ENCODE measurements around the gene CSH2. TPM values are rescaled to one million over a fixed set of nuclear protein-coding genes. Genes with fewer than 3 reads are reported as not detected.

The CSH2 gene
- total and polyA plus RNA-seq, 9 of the 15 experiments (the other 6 are each of a cell fraction or from before 2014, with no cell fraction given): not detected

DNA sequence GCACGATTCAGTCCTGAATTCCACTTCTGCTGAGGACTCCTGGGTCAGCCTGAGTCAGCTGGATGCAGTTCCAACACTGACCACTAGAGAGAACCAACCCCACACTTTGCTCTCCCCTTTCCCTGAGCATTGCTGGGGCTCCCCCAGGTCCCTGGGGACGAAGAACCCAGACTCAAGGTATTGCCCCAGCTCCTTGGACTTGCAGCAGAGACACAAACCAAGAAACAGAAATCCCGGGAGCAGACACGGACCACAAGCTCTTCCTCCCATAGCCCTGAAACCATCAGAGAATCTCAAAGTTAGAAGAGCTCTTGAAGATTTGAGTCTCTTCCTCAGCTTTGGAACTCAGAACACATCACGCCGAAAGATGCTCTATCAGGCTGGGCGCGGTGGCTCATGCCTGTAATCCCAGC, 45.8 kb upstream of the CSH2 start (continued):
- TF ChIP-seq, protein P1, sequence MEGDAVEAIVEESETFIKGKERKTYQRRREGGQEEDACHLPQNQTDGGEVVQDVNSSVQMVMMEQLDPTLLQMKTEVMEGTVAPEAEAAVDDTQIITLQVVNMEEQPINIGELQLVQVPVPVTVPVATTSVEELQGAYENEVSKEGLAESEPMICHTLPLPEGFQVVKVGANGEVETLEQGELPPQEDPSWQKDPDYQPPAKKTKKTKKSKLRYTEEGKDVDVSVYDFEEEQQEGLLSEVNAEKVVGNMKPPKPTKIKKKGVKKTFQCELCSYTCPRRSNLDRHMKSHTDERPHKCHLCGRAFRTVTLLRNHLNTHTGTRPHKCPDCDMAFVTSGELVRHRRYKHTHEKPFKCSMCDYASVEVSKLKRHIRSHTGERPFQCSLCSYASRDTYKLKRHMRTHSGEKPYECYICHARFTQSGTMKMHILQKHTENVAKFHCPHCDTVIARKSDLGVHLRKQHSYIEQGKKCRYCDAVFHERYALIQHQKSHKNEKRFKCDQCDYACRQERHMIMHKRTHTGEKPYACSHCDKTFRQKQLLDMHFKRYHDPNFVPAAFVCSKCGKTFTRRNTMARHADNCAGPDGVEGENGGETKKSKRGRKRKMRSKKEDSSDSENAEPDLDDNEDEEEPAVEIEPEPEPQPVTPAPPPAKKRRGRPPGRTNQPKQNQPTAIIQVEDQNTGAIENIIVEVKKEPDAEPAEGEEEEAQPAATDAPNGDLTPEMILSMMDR (IDR thresholded peaks at IDR 0.05 in 2 of 3, conservative IDR thresholded peaks at IDR 0.05 in 1 of 3; ENCODE audit: insufficient read depth in 2 of 3, low read depth in 1 of 3, low read length in 3 of 3): peak; percentile 88 to 92 (median 91)
- peak; percentile 91 for TF ChIP-seq STAG1 (CRISPR knock-in tag; IDR thresholded peaks at IDR 0.05; ENCODE audit: borderline replicate concordance)
- TF ChIP-seq SREBF2 (CRISPR knock-in tag; IDR thresholded peaks at IDR 0.05): no peak
- no peak for TF ChIP-seq MECOM (CRISPR knock-in tag; IDR thresholded peaks at IDR 0.05)
- TF ChIP-seq MEIS2 (IDR thresholded peaks at IDR 0.05; ENCODE audit: partially characterized antibody): no peak
- TF ChIP-seq, protein P2, sequence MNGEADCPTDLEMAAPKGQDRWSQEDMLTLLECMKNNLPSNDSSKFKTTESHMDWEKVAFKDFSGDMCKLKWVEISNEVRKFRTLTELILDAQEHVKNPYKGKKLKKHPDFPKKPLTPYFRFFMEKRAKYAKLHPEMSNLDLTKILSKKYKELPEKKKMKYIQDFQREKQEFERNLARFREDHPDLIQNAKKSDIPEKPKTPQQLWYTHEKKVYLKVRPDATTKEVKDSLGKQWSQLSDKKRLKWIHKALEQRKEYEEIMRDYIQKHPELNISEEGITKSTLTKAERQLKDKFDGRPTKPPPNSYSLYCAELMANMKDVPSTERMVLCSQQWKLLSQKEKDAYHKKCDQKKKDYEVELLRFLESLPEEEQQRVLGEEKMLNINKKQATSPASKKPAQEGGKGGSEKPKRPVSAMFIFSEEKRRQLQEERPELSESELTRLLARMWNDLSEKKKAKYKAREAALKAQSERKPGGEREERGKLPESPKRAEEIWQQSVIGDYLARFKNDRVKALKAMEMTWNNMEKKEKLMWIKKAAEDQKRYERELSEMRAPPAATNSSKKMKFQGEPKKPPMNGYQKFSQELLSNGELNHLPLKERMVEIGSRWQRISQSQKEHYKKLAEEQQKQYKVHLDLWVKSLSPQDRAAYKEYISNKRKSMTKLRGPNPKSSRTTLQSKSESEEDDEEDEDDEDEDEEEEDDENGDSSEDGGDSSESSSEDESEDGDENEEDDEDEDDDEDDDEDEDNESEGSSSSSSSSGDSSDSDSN (IDR thresholded peaks at IDR 0.05; ENCODE audit: borderline replicate concordance in 1 of 2, low read depth in 2 of 2, low read length in 2 of 2): no peak
- TF ChIP-seq ZFP1 (CRISPR knock-in tag; IDR thresholded peaks at IDR 0.05): no peak
- TF ChIP-seq PML (IDR thresholded peaks at IDR 0.05; ENCODE audit: low read length): no peak
- no peak for TF ChIP-seq SMARCA5 (IDR thresholded peaks at IDR 0.05)
- TF ChIP-seq NCOA1 (IDR thresholded peaks at IDR 0.05; ENCODE audit: low read depth): no peak
- TF ChIP-seq MCM2 (IDR thresholded peaks at IDR 0.05; ENCODE audit: low read depth): no peak
- TF ChIP-seq, protein P3, sequence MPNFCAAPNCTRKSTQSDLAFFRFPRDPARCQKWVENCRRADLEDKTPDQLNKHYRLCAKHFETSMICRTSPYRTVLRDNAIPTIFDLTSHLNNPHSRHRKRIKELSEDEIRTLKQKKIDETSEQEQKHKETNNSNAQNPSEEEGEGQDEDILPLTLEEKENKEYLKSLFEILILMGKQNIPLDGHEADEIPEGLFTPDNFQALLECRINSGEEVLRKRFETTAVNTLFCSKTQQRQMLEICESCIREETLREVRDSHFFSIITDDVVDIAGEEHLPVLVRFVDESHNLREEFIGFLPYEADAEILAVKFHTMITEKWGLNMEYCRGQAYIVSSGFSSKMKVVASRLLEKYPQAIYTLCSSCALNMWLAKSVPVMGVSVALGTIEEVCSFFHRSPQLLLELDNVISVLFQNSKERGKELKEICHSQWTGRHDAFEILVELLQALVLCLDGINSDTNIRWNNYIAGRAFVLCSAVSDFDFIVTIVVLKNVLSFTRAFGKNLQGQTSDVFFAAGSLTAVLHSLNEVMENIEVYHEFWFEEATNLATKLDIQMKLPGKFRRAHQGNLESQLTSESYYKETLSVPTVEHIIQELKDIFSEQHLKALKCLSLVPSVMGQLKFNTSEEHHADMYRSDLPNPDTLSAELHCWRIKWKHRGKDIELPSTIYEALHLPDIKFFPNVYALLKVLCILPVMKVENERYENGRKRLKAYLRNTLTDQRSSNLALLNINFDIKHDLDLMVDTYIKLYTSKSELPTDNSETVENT (CRISPR knock-in tag; IDR thresholded peaks at IDR 0.05): no peak
- TF ChIP-seq NR2F6 (CRISPR knock-in tag; IDR thresholded peaks at IDR 0.05): no peak
- no peak for TF ChIP-seq CHD4 (IDR thresholded peaks at IDR 0.05; ENCODE audit: insufficient read depth, insufficient replicate concordance, low read depth, low read length, poor library complexity, severe bottlenecking)
- no peak for TF ChIP-seq SOX6 (IDR thresholded peaks at IDR 0.05)
- no peak for TF ChIP-seq TCF7 (IDR thresholded peaks at IDR 0.05; ENCODE audit: borderline replicate concordance)
- no peak for TF ChIP-seq NCOA2 (IDR thresholded peaks at IDR 0.05; ENCODE audit: partially characterized antibody in 2 of 2)
- TF ChIP-seq, protein P4, sequence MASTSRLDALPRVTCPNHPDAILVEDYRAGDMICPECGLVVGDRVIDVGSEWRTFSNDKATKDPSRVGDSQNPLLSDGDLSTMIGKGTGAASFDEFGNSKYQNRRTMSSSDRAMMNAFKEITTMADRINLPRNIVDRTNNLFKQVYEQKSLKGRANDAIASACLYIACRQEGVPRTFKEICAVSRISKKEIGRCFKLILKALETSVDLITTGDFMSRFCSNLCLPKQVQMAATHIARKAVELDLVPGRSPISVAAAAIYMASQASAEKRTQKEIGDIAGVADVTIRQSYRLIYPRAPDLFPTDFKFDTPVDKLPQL (IDR thresholded peaks at IDR 0.05; ENCODE audit: extremely low read depth, insufficient read length): no peak
- TF ChIP-seq, protein P5, sequence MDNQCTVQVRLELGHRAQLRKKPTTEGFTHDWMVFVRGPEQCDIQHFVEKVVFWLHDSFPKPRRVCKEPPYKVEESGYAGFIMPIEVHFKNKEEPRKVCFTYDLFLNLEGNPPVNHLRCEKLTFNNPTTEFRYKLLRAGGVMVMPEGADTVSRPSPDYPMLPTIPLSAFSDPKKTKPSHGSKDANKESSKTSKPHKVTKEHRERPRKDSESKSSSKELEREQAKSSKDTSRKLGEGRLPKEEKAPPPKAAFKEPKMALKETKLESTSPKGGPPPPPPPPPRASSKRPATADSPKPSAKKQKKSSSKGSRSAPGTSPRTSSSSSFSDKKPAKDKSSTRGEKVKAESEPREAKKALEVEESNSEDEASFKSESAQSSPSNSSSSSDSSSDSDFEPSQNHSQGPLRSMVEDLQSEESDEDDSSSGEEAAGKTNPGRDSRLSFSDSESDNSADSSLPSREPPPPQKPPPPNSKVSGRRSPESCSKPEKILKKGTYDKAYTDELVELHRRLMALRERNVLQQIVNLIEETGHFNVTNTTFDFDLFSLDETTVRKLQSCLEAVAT (IDR thresholded peaks at IDR 0.05): no peak

Data from K562 (cell line).